Metanephros (tissue), 2 donors: ENCODE data around the gene DCC. TPM values are rescaled to one million over a fixed set of nuclear protein-coding genes. Genes with fewer than 3 reads are reported as not detected.

Experiments
- small RNA-seq: library from RNA; depleted of rRNA; stranded (forward); fragments of <200 nt; gene quantifications from one replicate; pipeline ENCODE3, GENCODE V24; 2014; ENCODE audit warnings: low replicate concordance
- total RNA-seq: library from RNA; depleted of rRNA; stranded (reverse); fragments of >200 nt; gene quantifications from one replicate; pipeline ENCODE4 v1.2.3, GENCODE V29; 2014

DCC gene, protein sequence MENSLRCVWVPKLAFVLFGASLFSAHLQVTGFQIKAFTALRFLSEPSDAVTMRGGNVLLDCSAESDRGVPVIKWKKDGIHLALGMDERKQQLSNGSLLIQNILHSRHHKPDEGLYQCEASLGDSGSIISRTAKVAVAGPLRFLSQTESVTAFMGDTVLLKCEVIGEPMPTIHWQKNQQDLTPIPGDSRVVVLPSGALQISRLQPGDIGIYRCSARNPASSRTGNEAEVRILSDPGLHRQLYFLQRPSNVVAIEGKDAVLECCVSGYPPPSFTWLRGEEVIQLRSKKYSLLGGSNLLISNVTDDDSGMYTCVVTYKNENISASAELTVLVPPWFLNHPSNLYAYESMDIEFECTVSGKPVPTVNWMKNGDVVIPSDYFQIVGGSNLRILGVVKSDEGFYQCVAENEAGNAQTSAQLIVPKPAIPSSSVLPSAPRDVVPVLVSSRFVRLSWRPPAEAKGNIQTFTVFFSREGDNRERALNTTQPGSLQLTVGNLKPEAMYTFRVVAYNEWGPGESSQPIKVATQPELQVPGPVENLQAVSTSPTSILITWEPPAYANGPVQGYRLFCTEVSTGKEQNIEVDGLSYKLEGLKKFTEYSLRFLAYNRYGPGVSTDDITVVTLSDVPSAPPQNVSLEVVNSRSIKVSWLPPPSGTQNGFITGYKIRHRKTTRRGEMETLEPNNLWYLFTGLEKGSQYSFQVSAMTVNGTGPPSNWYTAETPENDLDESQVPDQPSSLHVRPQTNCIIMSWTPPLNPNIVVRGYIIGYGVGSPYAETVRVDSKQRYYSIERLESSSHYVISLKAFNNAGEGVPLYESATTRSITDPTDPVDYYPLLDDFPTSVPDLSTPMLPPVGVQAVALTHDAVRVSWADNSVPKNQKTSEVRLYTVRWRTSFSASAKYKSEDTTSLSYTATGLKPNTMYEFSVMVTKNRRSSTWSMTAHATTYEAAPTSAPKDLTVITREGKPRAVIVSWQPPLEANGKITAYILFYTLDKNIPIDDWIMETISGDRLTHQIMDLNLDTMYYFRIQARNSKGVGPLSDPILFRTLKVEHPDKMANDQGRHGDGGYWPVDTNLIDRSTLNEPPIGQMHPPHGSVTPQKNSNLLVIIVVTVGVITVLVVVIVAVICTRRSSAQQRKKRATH (N-terminal part only)
- 7.9 TPM for total RNA-seq

DNA sequence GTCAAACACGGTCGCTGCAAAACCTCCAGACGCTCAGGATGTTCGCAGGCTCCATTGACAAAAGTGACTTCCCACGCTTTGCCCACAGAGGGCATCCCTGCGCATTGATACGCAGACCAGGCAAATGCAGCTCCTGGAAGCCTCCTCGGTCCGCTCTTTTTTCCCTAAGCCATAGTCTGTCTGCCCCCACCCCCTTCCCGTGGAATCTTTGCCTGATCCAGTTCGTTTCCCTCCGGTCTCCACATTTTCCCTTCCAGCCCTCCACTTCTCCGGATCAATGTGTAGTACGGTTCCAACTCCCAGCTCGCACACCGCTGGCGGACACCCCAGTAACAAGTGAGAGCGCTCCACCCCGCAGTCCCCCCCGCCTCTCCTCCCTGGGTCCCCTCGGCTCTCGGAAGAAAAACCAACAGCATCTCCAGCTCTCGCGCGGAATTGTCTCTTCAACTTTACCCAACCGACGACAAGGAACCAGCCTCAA is at the start of gene DCC:
TSS of gene DCC (plus strand) at position 307 of the 481 bp plus-strand sequence. CDS start 591 bp downstream, outside the sequence.

Small RNA genes within 50 kb of the gene (small RNA-seq; reads per million reads assigned to genes)
- gene AC011155.1 (not detected), gene MIR4528 (not detected)
